NCI-H2107 treated with DMSO at 0.1 percent for 48 hours (cell line): ENCODE results near the gene KDM3B.
"Not testable (repeated sequence)": the region's sequence is repeated elsewhere in the genome, so short reads cannot be mapped to it uniquely, and the experiment has no call there.

Experiments
- DNase-seq: peaks from one replicate; lab custom pipeline; 2025; ENCODE audit not compliant: unreplicated experiment; lab: John Stamatoyannopoulos, UW

The KDM3B gene

GRCh38 chr5:138350563-138350890 lies 2.0 kb upstream of the KDM3B start:
- no peak for DNase-seq

DNA sequence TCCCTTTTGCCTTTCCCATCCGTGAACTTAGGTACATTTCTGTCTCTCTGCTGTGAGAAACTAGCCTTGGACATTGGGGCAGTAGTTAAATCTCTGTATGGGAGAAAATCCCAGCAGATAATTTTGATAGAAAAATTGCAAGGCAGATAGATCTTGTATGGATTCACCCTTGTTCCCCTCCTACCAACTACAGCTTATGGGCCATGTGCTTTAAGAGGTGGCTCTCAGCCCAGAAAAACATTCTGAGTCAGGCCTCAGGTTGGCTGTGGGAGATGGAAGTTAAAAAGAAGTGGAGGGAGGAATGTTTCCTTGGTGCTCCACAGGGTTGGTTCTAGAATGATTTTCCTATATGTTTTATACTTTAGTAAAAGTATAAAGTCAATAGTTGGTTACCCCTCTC lies 1.4 kb upstream of the KDM3B start:
- no peak for DNase-seq

- no peak for DNase-seq
Observed at GRCh38 chr5:138351517-138351916, 968 bp upstream of the KDM3B start.

GRCh38 chr5:138352722-138353559 lies 456 bp downstream of the KDM3B start:
- DNase-seq, result no peak

DNA sequence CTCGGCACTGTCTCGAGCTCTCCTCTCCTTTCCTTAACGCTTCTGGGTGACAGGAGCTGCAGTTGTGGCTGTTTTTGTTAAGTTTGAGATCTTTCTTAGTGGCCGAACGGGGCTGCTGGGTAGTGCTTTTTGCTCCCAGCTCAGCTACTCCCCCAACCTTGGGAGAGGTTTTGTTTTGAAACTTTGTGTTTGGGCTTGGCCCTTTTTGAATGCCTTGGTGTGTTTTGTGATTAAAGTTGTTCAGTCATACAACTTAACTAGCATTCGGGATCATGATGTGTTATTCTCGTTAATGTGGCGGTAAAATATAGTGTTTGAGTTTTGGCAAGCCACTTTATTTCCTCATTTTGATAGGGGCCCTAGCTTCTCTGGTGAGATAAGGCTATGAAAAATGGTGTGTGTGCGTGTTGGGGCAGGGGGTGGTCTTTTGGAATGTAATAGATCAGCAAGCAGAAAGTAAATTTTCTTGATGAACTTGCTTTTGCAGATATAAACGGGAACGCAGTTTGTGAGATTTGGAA lies 1.1 kb downstream of the KDM3B start:
- DNase-seq, result no peak

DNA sequence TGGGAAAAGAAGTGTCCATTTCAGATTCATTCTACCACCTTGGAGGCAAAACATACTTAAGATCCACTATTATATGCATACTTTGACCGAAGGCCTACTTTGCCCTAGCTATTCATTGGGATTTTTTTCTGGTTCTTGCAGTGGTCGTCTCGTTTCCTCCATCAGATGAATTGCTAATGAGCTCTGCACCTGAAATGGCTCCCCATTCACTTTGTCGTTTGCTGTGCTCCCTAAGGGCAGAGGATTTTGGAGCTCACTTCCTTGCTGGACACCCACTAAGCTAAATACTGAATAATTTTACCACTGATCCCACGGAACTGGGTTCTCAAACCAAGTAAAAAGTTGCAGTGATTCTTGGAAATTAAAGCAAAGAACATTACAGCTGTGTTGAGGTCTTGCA lies 1.9 kb downstream of the KDM3B start:
- DNase-seq, result no peak

GRCh38 chr5:138354926-138355378 lies 2.5 kb downstream of the KDM3B start:
- no peak for DNase-seq

GRCh38 chr5:138359621-138360020 lies 7.1 kb downstream of the KDM3B start:
- DNase-seq, result no peak

DNA sequence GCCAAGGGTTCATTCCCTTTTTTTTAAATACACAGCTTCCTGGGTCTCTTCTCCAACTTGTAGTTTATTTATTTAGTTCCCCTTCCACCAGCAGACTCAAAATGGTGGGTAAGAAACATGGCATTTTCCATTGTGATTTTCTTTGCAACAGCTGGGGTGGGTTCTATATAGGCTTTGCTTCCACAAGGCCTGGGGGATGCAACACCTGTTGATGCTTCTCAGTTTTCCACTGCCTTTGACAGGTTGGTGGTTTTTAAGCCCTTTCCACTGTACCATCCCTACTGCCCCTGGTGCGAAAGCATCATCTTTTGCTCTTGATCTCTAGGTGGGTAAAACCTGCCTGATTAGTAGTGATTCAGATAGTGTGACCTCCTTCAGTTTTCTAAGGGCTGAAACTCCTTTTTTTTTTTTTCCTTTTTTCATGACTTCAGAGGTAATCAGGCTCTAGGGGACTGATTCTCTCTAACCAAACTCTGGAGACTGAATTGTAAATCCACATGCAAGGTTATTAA lies 8.5 kb downstream of the KDM3B start:
- DNase-seq, result no peak

- DNase-seq, result no peak
Observed at GRCh38 chr5:138364576-138364975, 12.1 kb downstream of the KDM3B start.

DNA sequence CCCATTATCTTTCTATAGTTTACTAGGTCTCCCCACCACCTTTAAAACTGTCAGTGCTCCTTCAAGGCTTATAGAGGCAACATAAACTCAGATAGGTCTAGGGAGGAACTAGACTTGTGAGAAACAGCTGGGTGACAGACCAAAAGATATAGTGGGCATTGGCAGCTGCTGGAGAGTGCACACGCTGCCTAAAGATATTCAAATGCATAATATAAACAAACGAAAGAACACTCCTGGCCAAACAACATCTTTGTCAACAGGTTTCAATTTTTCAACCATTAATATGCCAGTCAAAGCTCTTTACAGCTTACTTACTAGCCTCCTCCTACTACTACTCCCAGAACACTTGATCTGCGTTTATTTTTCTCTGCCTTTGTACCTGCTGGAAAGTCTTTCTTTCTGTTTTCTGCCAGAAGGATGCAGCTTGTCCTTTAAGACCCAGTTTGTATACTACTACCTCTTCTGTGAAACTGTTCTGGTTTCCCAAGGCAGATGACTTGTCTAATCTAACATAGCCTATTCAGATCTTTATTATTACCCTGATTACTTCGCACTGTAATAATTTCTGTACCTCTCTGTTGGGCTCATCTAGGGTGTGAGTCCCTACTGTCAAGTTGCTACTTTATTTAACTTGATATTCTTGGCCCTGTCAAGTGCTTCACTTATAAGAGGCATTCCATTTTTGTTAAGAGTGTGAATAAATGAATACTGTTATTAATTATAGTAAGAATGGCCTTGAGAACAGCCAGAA lies 14.3 kb downstream of the KDM3B start:
- no peak for DNase-seq

GRCh38 chr5:138369261-138369660 lies 16.8 kb downstream of the KDM3B start:
- no peak for DNase-seq

- DNase-seq, result no peak
Observed at GRCh38 chr5:138369706-138370105, 17.2 kb downstream of the KDM3B start.

GRCh38 chr5:138370537-138370936 lies 18.1 kb downstream of the KDM3B start:
- DNase-seq, result no peak

- DNase-seq, result no peak
Observed at GRCh38 chr5:138371454-138371853, 19.0 kb downstream of the KDM3B start.

DNA sequence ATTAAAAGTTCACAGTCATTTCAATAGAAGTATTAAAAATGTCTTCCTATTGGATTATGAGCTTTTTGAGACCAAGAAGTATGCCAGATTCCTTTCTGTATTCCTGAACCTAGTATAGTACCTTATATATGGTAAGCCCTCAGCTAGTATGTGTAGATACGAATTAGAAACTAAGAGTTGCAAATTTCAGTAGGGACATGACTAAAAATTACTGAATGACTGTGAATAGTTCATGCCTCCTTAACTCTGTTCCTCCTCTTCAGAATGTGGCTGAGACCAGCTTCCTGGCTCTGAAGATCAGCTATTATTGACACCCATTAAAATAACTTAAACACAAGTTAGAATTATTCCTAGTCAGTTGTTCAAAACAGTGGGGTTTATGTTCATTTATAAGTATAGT lies 19.7 kb downstream of the KDM3B start:
- no peak for DNase-seq

- no peak for DNase-seq
Observed at GRCh38 chr5:138372653-138373052, 20.2 kb downstream of the KDM3B start.

- DNase-seq, result no peak
Observed at GRCh38 chr5:138382347-138382746, 29.9 kb downstream of the KDM3B start.

DNA sequence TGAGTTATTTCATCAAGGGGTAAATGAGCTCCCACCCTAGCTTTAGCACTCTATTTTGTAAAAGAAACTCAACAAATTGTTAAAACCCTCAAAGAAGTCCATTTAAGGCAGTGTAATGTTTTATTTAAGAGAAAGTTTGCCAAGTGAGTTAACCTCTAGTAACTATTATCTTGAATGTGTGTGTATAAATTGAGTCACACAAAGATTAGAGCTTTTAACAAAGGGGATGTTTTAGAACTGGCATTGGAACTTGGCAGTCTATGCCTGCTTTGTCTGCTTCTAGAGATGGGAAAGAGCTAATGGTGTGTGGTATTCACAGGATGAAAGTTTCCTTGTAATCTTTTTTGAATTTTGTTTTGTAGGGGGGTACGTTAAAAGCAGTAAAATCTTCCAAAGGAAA lies 33.2 kb downstream of the KDM3B start:
- DNase-seq, result no peak

GRCh38 chr5:138386290-138386689 lies 33.8 kb downstream of the KDM3B start:
- DNase-seq, result no peak

DNA sequence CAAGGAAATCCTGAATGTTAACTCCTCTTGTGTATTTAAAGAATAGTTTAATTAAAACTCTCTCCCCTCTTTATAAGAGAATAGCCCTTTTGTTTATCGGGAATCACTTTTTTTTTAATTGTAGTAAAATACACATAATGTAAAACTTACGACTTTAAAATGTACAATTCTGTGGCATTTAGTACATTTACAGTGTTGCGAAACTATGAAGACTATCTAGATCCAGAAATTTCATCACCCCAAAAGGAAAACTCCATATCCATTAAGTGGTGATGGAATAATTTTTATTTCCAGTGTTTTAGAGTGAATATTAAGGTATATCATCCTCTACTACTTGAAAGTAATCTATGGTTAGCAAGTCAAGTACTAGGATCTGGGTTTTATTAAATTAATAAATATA lies 36.8 kb downstream of the KDM3B start:
- no peak for DNase-seq

DNA sequence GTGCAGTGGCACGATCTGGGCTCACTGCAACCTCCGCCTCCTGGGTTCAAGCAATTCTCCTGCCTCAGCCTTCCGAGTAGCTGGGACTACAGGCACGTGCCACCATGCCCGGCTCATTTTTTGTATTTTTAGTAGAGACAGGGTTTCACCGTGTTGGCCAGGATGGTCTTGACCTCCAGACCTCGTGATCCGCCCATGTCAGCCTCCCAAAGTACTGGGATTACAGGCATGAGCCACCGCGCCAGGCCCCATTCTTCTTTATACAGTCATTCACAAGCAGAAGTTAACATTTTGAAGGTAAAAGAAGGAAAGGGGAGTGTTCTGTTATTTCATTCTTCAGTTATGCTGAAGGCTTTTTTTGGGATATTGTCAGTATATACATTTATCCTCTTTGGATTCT lies 37.4 kb downstream of the KDM3B start:
- DNase-seq, result not testable (repeated sequence)
